ENCODE data around the gene SNX8. TPM values are rescaled to one million over a fixed set of nuclear protein-coding genes. Genes with fewer than 3 reads are reported as not detected.

SNX8 gene
- polyA plus RNA-seq, 2 of the 4 experiments (the other 2 are of a cell fraction), result 21.2 to 36.3 TPM

GRCh38 chr7:2219606-2220005 is 94.6 kb downstream of the SNX8 start:
- no peak for DNase-seq (ENCODE audit: low read depth in 1 of 2, low spot score in 1 of 2)
- H3K4me2 ChIP-seq, result no peak overlapping the region
- no peak for FAIRE-seq
- H3K9me3 ChIP-seq, result no peaks in the 10 kb centered on the region
- ATAC-seq, result no peak
- H3K4me3 ChIP-seq, result no peak overlapping the region
- CTCF ChIA-PET, result no interaction called here
- TF ChIP-seq ZC3H11A (IDR thresholded peaks at IDR 0.05) (no peak), CHD2 (IDR thresholded peaks at IDR 0.05; ENCODE audit: low read length, partially characterized antibody) (no peak), JUNB (IDR thresholded peaks at IDR 0.05) (no peak), CTCF (IDR thresholded peaks at IDR 0.05) (no peak), CHD4 (IDR thresholded peaks at IDR 0.05; ENCODE audit: borderline replicate concordance) (no peak), E2F6 (IDR thresholded peaks at IDR 0.05; ENCODE audit: borderline replicate concordance, low read depth) (no peak), RNF2 (IDR thresholded peaks at IDR 0.05; ENCODE audit: borderline replicate concordance, low read depth) (no peak), HOXB13 (CRISPR knock-in tag; IDR thresholded peaks at IDR 0.05; ENCODE audit: low read depth) (no peak), JUN (IDR thresholded peaks at IDR 0.05) (no peak), HEYL (CRISPR knock-in tag; IDR thresholded peaks at IDR 0.05) (no peak), RAD21 (conservative IDR thresholded peaks at IDR 0.05 in 1 of 2, IDR thresholded peaks at IDR 0.05 in 1 of 2) (no peak), POLR2A (IDR thresholded peaks at IDR 0.05; ENCODE audit: low read length) (no peak)
- H3K27ac ChIP-seq, result no peak overlapping the region
- POLR2A ChIA-PET, result no interaction called here
- 97% methylated on average over 5 of the region's 8 CpGs for WGBS (ENCODE audit: missing lambda C conversion rate)
- H3K4me1 ChIP-seq, result no peaks in the 10 kb centered on the region

- TF ChIP-seq KDM1A (IDR thresholded peaks at IDR 0.05; ENCODE audit: low read depth), result no peak
- no peak for TF ChIP-seq BCL3 (IDR thresholded peaks at IDR 0.05)
- no peak for TF ChIP-seq ATOH8 (CRISPR knock-in tag; IDR thresholded peaks at IDR 0.05; ENCODE audit: low read depth)
- TF ChIP-seq PHF8 (IDR thresholded peaks at IDR 0.05; ENCODE audit: borderline replicate concordance, low read depth), result no peak
- TF ChIP-seq REST (IDR thresholded peaks at IDR 0.05), result no peak
- TF ChIP-seq CEBPB (IDR thresholded peaks at IDR 0.05), result no peak
- no peak for TF ChIP-seq ZC3H11A (IDR thresholded peaks at IDR 0.05)
- TF ChIP-seq RCOR1 (IDR thresholded peaks at IDR 0.05; ENCODE audit: low read depth, low read length), result no peak
- TF ChIP-seq ZNF302 (CRISPR knock-in tag; IDR thresholded peaks at IDR 0.05), result no peak
- no peak for TF ChIP-seq CBX8 (IDR thresholded peaks at IDR 0.05)
- no peak for TF ChIP-seq EHMT2 (IDR thresholded peaks at IDR 0.05; ENCODE audit: low read depth)
- no peak for TF ChIP-seq HDAC2 (IDR thresholded peaks at IDR 0.05)
- no peak for TF ChIP-seq FOSB (CRISPR knock-in tag; IDR thresholded peaks at IDR 0.05)
- no peak for TF ChIP-seq ESRRA (IDR thresholded peaks at IDR 0.05; ENCODE audit: borderline replicate concordance, low read length)
- no peak for TF ChIP-seq TP53 (CRISPR knock-in tag; IDR thresholded peaks at IDR 0.05)
- no peaks in the 10 kb centered on the region for H3K9me3 ChIP-seq
- H3K4me2 ChIP-seq, result no peak overlapping the region
- H3K4me1 ChIP-seq, result no peaks in the 10 kb centered on the region
- FAIRE-seq (no peak), ATAC-seq (no peak), DNase-seq (ENCODE audit: low read depth in 1 of 2, low spot score in 1 of 2) (no peak)
- WGBS (ENCODE audit: missing lambda C conversion rate), result 86% methylated on average over 13 of the region's 15 CpGs
- ChIA-PET POLR2A (no interaction called here), CTCF (no interaction called here)
- no peak overlapping the region for H3K27ac ChIP-seq
- no peak overlapping the region for H3K4me3 ChIP-seq
Observed at GRCh38 chr7:2219136-2219535, 95.1 kb downstream of the SNX8 start.

Data from A549 (cell line).